HCEC 1CT (cell line): ENCODE measurements around the gene APLF.
"Not testable (repeated sequence)": the region's sequence is repeated elsewhere in the genome, so short reads cannot be mapped to it uniquely, and the experiment has no call there.

Experiments used
- DNase-seq: peaks from one replicate; pipeline ENCODE4 v3.0.0-alpha.2; 2017

APLF gene

GRCh38 chr2:68594041-68594440 lies 126.7 kb downstream of the APLF start:
- DNase-seq = peak; percentile 16

- DNase-seq = peak; percentile 13
These were observed 127.5 kb downstream of the APLF start for GRCh38 chr2:68594674-68595492.

- DNase-seq = not testable (repeated sequence)
These were observed 128.1 kb downstream of the APLF start for GRCh38 chr2:68595493-68595785.

GRCh38 chr2:68600495-68600894 lies 133.1 kb downstream of the APLF start:
- not testable (repeated sequence) for DNase-seq

GRCh38 chr2:68603059-68603458 lies 135.7 kb downstream of the APLF start:
- no peak for DNase-seq

GRCh38 chr2:68604077-68604476 lies 136.7 kb downstream of the APLF start:
- DNase-seq = no peak

GRCh38 chr2:68605939-68606338 lies 138.6 kb downstream of the APLF start:
- DNase-seq = no peak

GRCh38 chr2:68606759-68607158 lies 139.4 kb downstream of the APLF start:
- DNase-seq = no peak

- DNase-seq = no peak
These were observed 140.5 kb downstream of the APLF start for GRCh38 chr2:68607837-68608236.

GRCh38 chr2:68612765-68613519 lies 145.6 kb downstream of the APLF start:
- no peak for DNase-seq

- peak; percentile 4 for DNase-seq
These were observed 153.4 kb downstream of the APLF start for GRCh38 chr2:68620772-68621171.

- DNase-seq = no peak
These were observed 156.4 kb downstream of the APLF start for GRCh38 chr2:68623820-68624219.

GRCh38 chr2:68627615-68628014 lies 160.2 kb downstream of the APLF start:
- DNase-seq = no peak
